Neural progenitor cell (in vitro differentiated cells): ENCODE measurements around the gene EXOSC10. TPM values are rescaled to one million over a fixed set of nuclear protein-coding genes. Genes with fewer than 3 reads are reported as not detected.

Experiments used
- DNase-seq: peaks from one replicate; pipeline ENCODE4 v3.0.0-alpha.2; 2016; ENCODE audit warnings: low spot score
- H2AFZ ChIP-seq: fragments of 200-600 bp; sonication (generic); replicated peaks from 2 replicates; pipeline ENCODE4 v1.6.1; 2016; ENCODE audit warnings: antibody characterized with exemption
- H3F3A ChIP-seq: fragments of 200-600 bp; sonication (generic); 2 replicates; pipeline ENCODE4 v1.6.1; 2016; ENCODE audit warnings: antibody characterized with exemption, low read depth
- H3K27ac ChIP-seq: fragments of 200-600 bp; sonication (generic); 2 replicates; pipeline ENCODE4 v1.5.1; 2016; ENCODE audit warnings: mild to moderate bottlenecking
- H3K27me3 ChIP-seq: fragments of 200-600 bp; sonication (generic); 2 replicates; pipeline ENCODE4 v1.6.1; 2016; ENCODE audit warnings: mild to moderate bottlenecking, moderate library complexity
- H3K36me3 ChIP-seq: fragments of 200-600 bp; sonication (generic); 2 replicates; pipeline ENCODE4 v1.5.1; 2016
- H3K4me1 ChIP-seq: fragments of 200-600 bp; sonication (generic); 2 replicates; pipeline ENCODE4 v1.6.1; 2016; ENCODE audit warnings: mixed run types
- H3K4me2 ChIP-seq: fragments of 200-600 bp; sonication (generic); 2 replicates; pipeline ENCODE4 v1.6.1; 2016
- H3K4me3 ChIP-seq: fragments of 200-600 bp; sonication (generic); 2 replicates; pipeline ENCODE4 v1.5.1; 2016
- H3K79me2 ChIP-seq: fragments of 200-600 bp; sonication (generic); 2 replicates; pipeline ENCODE4 v1.6.1; 2016; ENCODE audit warnings: low read depth
- H3K9ac ChIP-seq: fragments of 200-600 bp; sonication (generic); 2 replicates; pipeline ENCODE4 v1.6.1; 2016
- H3K9me3 ChIP-seq: fragments of 200-600 bp; sonication (generic); 2 replicates; pipeline ENCODE4 v1.5.1; 2016; ENCODE audit warnings: low read depth
- H4K20me1 ChIP-seq: fragments of 200-600 bp; sonication (generic); 2 replicates; pipeline ENCODE4 v1.6.1; 2016; ENCODE audit warnings: low read depth
- H3K27ac Mint-ChIP-seq: 3 replicates; pipeline ENCODE4 v1.8.0; 2021; ENCODE audit warnings: mixed read lengths
- H3K27me3 Mint-ChIP-seq: 2 replicates; pipeline ENCODE4 v1.8.0; 2022; ENCODE audit warnings: low read depth, mild to moderate bottlenecking, inconsistent platforms, moderate library complexity, mixed read lengths; ENCODE audit not compliant: insufficient read depth
- H3K36me3 Mint-ChIP-seq: 3 replicates; pipeline ENCODE4 v1.8.0; 2021; ENCODE audit warnings: mixed read lengths
- H3K4me1 Mint-ChIP-seq: 3 replicates; pipeline ENCODE4 v1.8.0; 2021; ENCODE audit warnings: mixed read lengths
- H3K4me3 Mint-ChIP-seq: 3 replicates; pipeline ENCODE4 v1.8.0; 2021; ENCODE audit warnings: mild to moderate bottlenecking, moderate library complexity, mixed read lengths
- H3K9me3 Mint-ChIP-seq: 3 replicates; pipeline ENCODE4 v1.8.0; 2020; ENCODE audit warnings: mixed read lengths
- EZH2 ChIP-seq: fragments of 200-600 bp; sonication (generic); IDR thresholded peaks from 2 replicates; pipeline ENCODE4 v1.6.1; 2017; ENCODE audit warnings: antibody characterized with exemption, mild to moderate bottlenecking, moderate library complexity
- EZH2phosphoT487 ChIP-seq: fragments of 200-600 bp; sonication (generic); IDR thresholded peaks from 2 replicates; pipeline ENCODE4 v1.6.1; 2017; ENCODE audit warnings: antibody characterized with exemption
- total RNA-seq: library from RNA; depleted of rRNA; stranded (reverse); fragments of >200 nt; gene quantifications from 2 replicates; pipeline ENCODE4 v1.2.3, GENCODE V29; 2015; ENCODE audit warnings: low replicate concordance
- TF ChIP-seq, protein P1 (sequence below): fragments of 200-600 bp; sonication (generic); IDR thresholded peaks from 2 replicates; pipeline ENCODE4 v1.5.1; 2017; ENCODE audit warnings: antibody characterized with exemption, mild to moderate bottlenecking

Gene EXOSC10
- total RNA-seq, 1 donor from 2014 or later: 102 TPM

DNA sequence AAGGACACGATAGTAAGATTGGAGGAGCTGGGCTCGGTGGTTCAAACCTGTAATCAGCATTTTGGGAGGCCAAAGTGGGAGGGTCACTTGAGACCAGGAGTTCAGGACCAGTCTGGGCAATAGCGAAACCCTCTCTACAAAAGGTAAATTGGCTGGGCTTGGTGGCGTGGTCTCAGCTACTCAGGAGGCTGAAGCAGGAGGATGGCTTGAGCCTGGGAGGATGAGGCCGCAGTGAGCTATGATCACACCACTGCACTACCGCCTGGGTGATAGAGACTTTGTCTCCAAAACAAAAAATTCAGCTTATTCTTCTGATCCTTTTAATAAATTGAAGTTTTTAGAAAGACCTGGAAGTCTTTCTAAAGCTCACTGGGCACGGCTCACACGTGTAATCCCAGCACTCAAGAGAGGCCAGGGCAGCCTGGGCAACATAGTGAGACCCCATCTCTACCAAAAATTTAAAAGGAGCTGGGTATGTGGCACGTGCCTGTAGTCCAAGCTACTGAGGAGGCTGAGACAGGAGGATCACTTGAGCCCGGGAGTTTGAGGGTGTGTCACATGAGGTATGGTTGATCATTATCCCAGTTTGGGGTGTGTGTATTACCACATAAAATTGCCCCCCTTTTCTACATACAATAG, 67.9 kb downstream of the EXOSC10 start:
- no peak for TF ChIP-seq EZH2phosphoT487
- TF ChIP-seq EZH2: no peak
- TF ChIP-seq, protein P1, sequence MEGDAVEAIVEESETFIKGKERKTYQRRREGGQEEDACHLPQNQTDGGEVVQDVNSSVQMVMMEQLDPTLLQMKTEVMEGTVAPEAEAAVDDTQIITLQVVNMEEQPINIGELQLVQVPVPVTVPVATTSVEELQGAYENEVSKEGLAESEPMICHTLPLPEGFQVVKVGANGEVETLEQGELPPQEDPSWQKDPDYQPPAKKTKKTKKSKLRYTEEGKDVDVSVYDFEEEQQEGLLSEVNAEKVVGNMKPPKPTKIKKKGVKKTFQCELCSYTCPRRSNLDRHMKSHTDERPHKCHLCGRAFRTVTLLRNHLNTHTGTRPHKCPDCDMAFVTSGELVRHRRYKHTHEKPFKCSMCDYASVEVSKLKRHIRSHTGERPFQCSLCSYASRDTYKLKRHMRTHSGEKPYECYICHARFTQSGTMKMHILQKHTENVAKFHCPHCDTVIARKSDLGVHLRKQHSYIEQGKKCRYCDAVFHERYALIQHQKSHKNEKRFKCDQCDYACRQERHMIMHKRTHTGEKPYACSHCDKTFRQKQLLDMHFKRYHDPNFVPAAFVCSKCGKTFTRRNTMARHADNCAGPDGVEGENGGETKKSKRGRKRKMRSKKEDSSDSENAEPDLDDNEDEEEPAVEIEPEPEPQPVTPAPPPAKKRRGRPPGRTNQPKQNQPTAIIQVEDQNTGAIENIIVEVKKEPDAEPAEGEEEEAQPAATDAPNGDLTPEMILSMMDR: no peak
- H3K4me2 ChIP-seq: no peak overlapping the region
- H3K36me3 Mint-ChIP-seq: peaks cover 8% of the 10 kb centered on the region
- no peak overlapping the region for H3K27ac Mint-ChIP-seq
- H3K4me1 ChIP-seq: no peaks in the 10 kb centered on the region
- no peaks in the 10 kb centered on the region for H3K27me3 ChIP-seq
- no peak overlapping the region for H3K4me3 Mint-ChIP-seq
- no peaks in the 10 kb centered on the region for H3K79me2 ChIP-seq
- no peak overlapping the region for H3K4me3 ChIP-seq
- H3K36me3 ChIP-seq: no peaks in the 10 kb centered on the region
- H3K27me3 Mint-ChIP-seq: peaks cover 5% of the 10 kb centered on the region
- no peak overlapping the region for H3K9ac ChIP-seq
- H3K4me1 Mint-ChIP-seq: no peaks in the 10 kb centered on the region
- H4K20me1 ChIP-seq: no peaks in the 10 kb centered on the region
- H3K9me3 Mint-ChIP-seq: no peaks in the 10 kb centered on the region
- H3K9me3 ChIP-seq: no peaks in the 10 kb centered on the region
- H2AFZ ChIP-seq: no peak overlapping the region
- no peak overlapping the region for H3K27ac ChIP-seq
- DNase-seq: no peak
- H3F3A ChIP-seq: peaks cover 25% of the 10 kb centered on the region

- no peak overlapping the region for H3K9ac ChIP-seq
- H3K36me3 ChIP-seq: peaks cover 5% of the 10 kb centered on the region
- Mint-ChIP-seq H3K4me1 (no peaks in the 10 kb centered on the region), H3K27me3 (peaks cover 5% of the 10 kb centered on the region), H3K27ac (peak overlapping the region; percentile 42), H3K4me3 (no peak overlapping the region), H3K9me3 (no peaks in the 10 kb centered on the region), H3K36me3 (peaks cover 14% of the 10 kb centered on the region)
- no peak for DNase-seq
- peaks cover 33% of the 10 kb centered on the region for H3F3A ChIP-seq
- H3K4me2 ChIP-seq: no peak overlapping the region
- H4K20me1 ChIP-seq: peaks cover 6% of the 10 kb centered on the region
- H3K27ac ChIP-seq: peak overlapping the region; percentile 70
- no peaks in the 10 kb centered on the region for H3K4me1 ChIP-seq
- H2AFZ ChIP-seq: no peak overlapping the region
- H3K27me3 ChIP-seq: no peaks in the 10 kb centered on the region
- TF ChIP-seq EZH2: no peak
- TF ChIP-seq EZH2phosphoT487: no peak
- TF ChIP-seq, protein P1: no peak
- H3K9me3 ChIP-seq: no peaks in the 10 kb centered on the region
- H3K4me3 ChIP-seq: no peak overlapping the region
- no peaks in the 10 kb centered on the region for H3K79me2 ChIP-seq
Observed at GRCh38 chr1:11030865-11031264, 68.8 kb downstream of the EXOSC10 start.

- H3K4me3 ChIP-seq: no peak overlapping the region
- H2AFZ ChIP-seq: no peak overlapping the region
- H3K79me2 ChIP-seq: peaks cover 7% of the 10 kb centered on the region
- DNase-seq: no peak
- Mint-ChIP-seq H3K4me1 (no peaks in the 10 kb centered on the region), H3K9me3 (no peaks in the 10 kb centered on the region), H3K27ac (no peak overlapping the region), H3K36me3 (peaks cover 22% of the 10 kb centered on the region), H3K27me3 (peaks cover 3% of the 10 kb centered on the region), H3K4me3 (no peak overlapping the region)
- TF ChIP-seq, protein P1: no peak
- TF ChIP-seq EZH2 (no peak), EZH2phosphoT487 (no peak)
- H3K4me1 ChIP-seq: no peaks in the 10 kb centered on the region
- H3K9me3 ChIP-seq: no peaks in the 10 kb centered on the region
- H3F3A ChIP-seq: peaks cover 58% of the 10 kb centered on the region
- H3K4me2 ChIP-seq: no peak overlapping the region
- H4K20me1 ChIP-seq: peaks cover 26% of the 10 kb centered on the region
- H3K9ac ChIP-seq: no peak overlapping the region
- H3K36me3 ChIP-seq: peaks cover 21% of the 10 kb centered on the region
- no peak overlapping the region for H3K27ac ChIP-seq
- H3K27me3 ChIP-seq: no peaks in the 10 kb centered on the region
Observed at GRCh38 chr1:11028018-11028417, 71.7 kb downstream of the EXOSC10 start.
